Caco-2 (cell line): ENCODE results near the gene RASGRF2. TPM values are rescaled to one million over a fixed set of nuclear protein-coding genes. Genes with fewer than 3 reads are reported as not detected.
"Not testable (repeated sequence)": the region's sequence is repeated elsewhere in the genome, so short reads cannot be mapped to it uniquely, and the experiment has no call there.

Experiments
- BruUV-seq: library from RNA; stranded (reverse); fragments of 400-500 nt; replicated peaks from 2 replicates; lab custom pipeline; 2021; lab: Mats Ljungman, UMichigan
- CTCF ChIA-PET: fragments of 300-600 bp; sonication (Branson Sonifier 250); formaldehyde crosslinking; loops from one replicate; lab custom pipeline; 2022; ENCODE audit warnings: antibody characterized with exemption; lab: Charles Lee
- POLR2A ChIA-PET: fragments of 300-600 bp; sonication (Branson Sonifier 250); formaldehyde crosslinking; loops from one replicate; lab custom pipeline; 2022; ENCODE audit warnings: antibody characterized with exemption; lab: Charles Lee
- DNase-seq, 2 experiments: peaks; one replicate each; pipeline versions ENCODE4 v3.0.0 to v3.0.0-alpha.2; 2020 to 2022
- H3K27me3 ChIP-seq: replicated peaks from 2 replicates; pipeline ENCODE4 v1.6.0; 2011; ENCODE audit warnings: low read length; ENCODE audit not compliant: control insufficient read depth, insufficient read depth
- H3K36me3 ChIP-seq: 2 replicates; pipeline ENCODE4 v1.5.1; 2011; ENCODE audit warnings: low read length; ENCODE audit not compliant: control insufficient read depth, insufficient read depth
- H3K4me1 ChIP-seq: fragments of 250-450 bp; sonication (Bioruptor Pico); 2 replicates; pipeline ENCODE4 v1.5.1; 2020; ENCODE audit warnings: mild to moderate bottlenecking
- H3K4me3 ChIP-seq: 2 replicates; pipeline ENCODE4 v1.5.1; 2011; ENCODE audit warnings: low read depth, mild to moderate bottlenecking, control low read depth, low read length
- H3K9me3 ChIP-seq: fragments of 250-450 bp; sonication (Bioruptor Pico); 2 replicates; pipeline ENCODE4 v1.5.1; 2020; ENCODE audit warnings: mild to moderate bottlenecking, moderate library complexity
- H3K27ac Mint-ChIP-seq: one replicate; pipeline ENCODE4 v1.8.0; 2022; ENCODE audit warnings: mixed read lengths; ENCODE audit not compliant: unreplicated experiment
- H3K27me3 Mint-ChIP-seq: one replicate; pipeline ENCODE4 v1.8.0; 2022; ENCODE audit warnings: mixed read lengths; ENCODE audit not compliant: insufficient read depth, unreplicated experiment
- H3K36me3 Mint-ChIP-seq: one replicate; pipeline ENCODE4 v1.8.0; 2022; ENCODE audit warnings: mild to moderate bottlenecking, mixed read lengths; ENCODE audit not compliant: insufficient read depth, unreplicated experiment
- H3K4me1 Mint-ChIP-seq: one replicate; pipeline ENCODE4 v1.8.0; 2022; ENCODE audit warnings: low read depth, mixed read lengths; ENCODE audit not compliant: unreplicated experiment
- H3K4me3 Mint-ChIP-seq: one replicate; pipeline ENCODE4 v1.8.0; 2022; ENCODE audit warnings: mild to moderate bottlenecking, moderate library complexity, mixed read lengths; ENCODE audit not compliant: unreplicated experiment
- H3K9me3 Mint-ChIP-seq: one replicate; pipeline ENCODE4 v1.8.0; 2022; ENCODE audit warnings: mixed read lengths; ENCODE audit not compliant: unreplicated experiment
- CTCF ChIP-seq, 2 experiments: fragments of 200-600 bp in 1 of 2; IDR thresholded peaks; 1 replicate in 1 of 2; 2 replicates in 1 of 2; pipeline versions ENCODE4 v1.5.1 to v1.8.0; 2011 to 2022; ENCODE audit warnings: antibody characterized with exemption in 1 of 2, control low read depth in 1 of 2, inconsistent platforms in 1 of 2, low read depth in 1 of 2, low read length in 1 of 2, mild to moderate bottlenecking in 1 of 2, moderate library complexity in 1 of 2; ENCODE audit not compliant: insufficient read depth in 1 of 2, severe bottlenecking in 1 of 2, unreplicated experiment in 1 of 2
- intact Hi-C: fragments of 100-400 bp; cut with micrococcal nuclease; formaldehyde crosslinking; loops from one replicate; pipeline ENCODE4 v1.10.0; 2022; ENCODE audit not compliant: unreplicated experiment
- total RNA-seq: library from RNA; stranded (reverse); gene quantifications from 2 replicates; pipeline ENCODE4 v1.2.3, GENCODE V29; 2022

Gene RASGRF2
- total RNA-seq, 1 experiment from 2014 or later, result 23.1 TPM

DNA sequence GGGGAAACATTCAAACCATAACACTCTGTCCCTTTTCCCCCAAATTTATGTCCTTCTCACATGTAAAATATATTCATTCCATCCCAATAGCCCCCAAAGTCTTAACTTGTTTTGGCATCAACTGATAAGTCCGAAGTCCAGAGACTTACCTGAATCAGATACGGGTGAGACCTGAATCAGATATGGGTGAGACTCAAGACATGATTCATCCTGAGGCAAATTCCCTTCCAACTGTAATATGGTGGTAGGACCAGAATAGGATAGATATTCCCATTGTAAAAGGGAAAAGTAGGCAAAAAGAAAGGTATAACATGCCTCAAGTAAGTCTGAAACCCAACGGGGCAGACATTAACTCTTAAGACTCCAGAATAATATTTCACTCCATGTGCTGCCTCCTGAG is 157.4 kb downstream of the RASGRF2 start:
- intact Hi-C loops, result no loop called here
- H3K27ac Mint-ChIP-seq, result no peak overlapping the region
- no peak for DNase-seq
- BruUV-seq, result no TSS peak
- H3K4me1 ChIP-seq, result no peaks in the 10 kb centered on the region
- no peaks in the 10 kb centered on the region for H3K36me3 Mint-ChIP-seq
- H3K9me3 ChIP-seq, result no peaks in the 10 kb centered on the region
- H3K27me3 Mint-ChIP-seq, result no peaks in the 10 kb centered on the region
- ChIA-PET CTCF (no interaction called here), POLR2A (no interaction called here)
- H3K27me3 ChIP-seq, result no peaks in the 10 kb centered on the region
- H3K4me1 Mint-ChIP-seq, result no peaks in the 10 kb centered on the region
- no peaks in the 10 kb centered on the region for H3K9me3 Mint-ChIP-seq
- TF ChIP-seq CTCF (IDR thresholded peaks at IDR 0.05; ENCODE audit: insufficient read depth in 1 of 2, low read depth in 1 of 2, low read length in 1 of 2, severe bottlenecking in 1 of 2, unreplicated experiment in 1 of 2), result no peak
- no peaks in the 10 kb centered on the region for H3K36me3 ChIP-seq
- no peak overlapping the region for H3K4me3 Mint-ChIP-seq
- no peak overlapping the region for H3K4me3 ChIP-seq

DNA sequence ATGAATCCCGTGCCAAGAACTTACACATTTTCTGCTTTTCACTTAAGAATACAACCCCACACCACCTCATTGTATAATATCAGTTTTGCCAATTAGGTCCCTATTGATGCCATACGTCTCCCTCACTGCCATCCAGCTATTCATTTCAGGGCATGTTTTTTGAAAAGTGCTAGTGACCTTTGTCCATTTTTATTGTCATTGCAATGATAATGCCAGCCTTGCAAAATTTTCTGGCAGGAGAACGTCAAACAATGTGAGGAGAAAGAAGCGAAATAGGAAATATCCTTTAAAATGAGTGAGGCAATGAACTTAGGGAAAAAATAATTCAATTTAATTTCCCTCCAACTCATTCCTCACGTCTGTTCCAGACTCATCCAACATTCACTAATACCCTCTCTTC is 161.1 kb downstream of the RASGRF2 start:
- H3K4me1 Mint-ChIP-seq, result no peaks in the 10 kb centered on the region
- no peaks in the 10 kb centered on the region for H3K36me3 Mint-ChIP-seq
- ChIA-PET CTCF (no interaction called here), POLR2A (no interaction called here)
- no peak for TF ChIP-seq CTCF (IDR thresholded peaks at IDR 0.05; ENCODE audit: insufficient read depth in 1 of 2, low read depth in 1 of 2, low read length in 1 of 2, severe bottlenecking in 1 of 2, unreplicated experiment in 1 of 2)
- no TSS peak for BruUV-seq
- Histone ChIP-seq H3K27me3 (no peaks in the 10 kb centered on the region), H3K4me1 (no peaks in the 10 kb centered on the region), H3K4me3 (no peak overlapping the region), H3K36me3 (no peaks in the 10 kb centered on the region), H3K9me3 (no peaks in the 10 kb centered on the region)
- no peaks in the 10 kb centered on the region for H3K27me3 Mint-ChIP-seq
- intact Hi-C loops, result no loop called here
- DNase-seq, result no peak
- H3K27ac Mint-ChIP-seq, result no peak overlapping the region
- no peak overlapping the region for H3K4me3 Mint-ChIP-seq
- no peaks in the 10 kb centered on the region for H3K9me3 Mint-ChIP-seq

DNA sequence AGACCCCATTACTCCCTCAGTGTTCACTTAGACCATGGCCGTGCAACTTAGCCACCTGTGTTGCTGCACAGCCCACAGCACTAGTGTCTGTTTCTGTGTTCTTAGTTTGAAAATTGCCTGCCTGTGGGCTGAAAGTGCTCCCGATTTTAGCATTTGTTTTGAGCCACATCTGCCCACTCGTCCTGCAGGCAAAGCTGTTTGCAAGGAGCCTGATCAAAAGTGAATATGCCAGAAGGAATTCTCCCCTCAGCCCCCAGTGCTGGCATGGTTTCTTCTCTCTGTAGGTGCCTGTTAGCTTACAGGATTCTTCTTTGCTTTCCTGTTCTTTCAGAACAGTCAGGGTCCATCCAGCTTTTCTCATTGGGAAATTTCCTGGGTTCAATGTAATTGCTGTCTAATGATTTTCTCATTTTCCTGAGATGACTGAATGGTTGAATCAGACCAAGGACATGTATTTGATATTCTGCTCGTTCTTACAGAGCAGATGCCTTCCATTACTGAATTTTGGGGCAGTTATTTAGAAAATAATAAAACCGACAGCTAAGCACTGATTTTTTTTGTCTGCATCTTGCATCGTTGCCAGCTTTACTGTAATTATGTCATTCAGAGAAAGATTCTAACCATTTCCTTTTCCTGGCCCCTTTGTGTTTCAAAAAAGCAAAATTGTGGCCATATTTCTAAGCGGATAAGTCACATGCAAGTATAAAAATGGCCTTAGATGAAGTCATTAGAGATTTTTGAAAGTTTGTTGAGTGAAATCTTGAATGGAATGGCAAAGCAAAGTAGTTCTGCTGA is 161.9 kb downstream of the RASGRF2 start:
- DNase-seq, result no peak
- ChIA-PET CTCF (no interaction called here), POLR2A (no interaction called here)
- Mint-ChIP-seq H3K9me3 (no peaks in the 10 kb centered on the region), H3K27ac (no peak overlapping the region), H3K27me3 (no peaks in the 10 kb centered on the region), H3K4me3 (no peak overlapping the region), H3K36me3 (peaks cover 5% of the 10 kb centered on the region), H3K4me1 (no peaks in the 10 kb centered on the region)
- H3K4me1 ChIP-seq, result no peaks in the 10 kb centered on the region
- H3K27me3 ChIP-seq, result no peaks in the 10 kb centered on the region
- no peak overlapping the region for H3K4me3 ChIP-seq
- BruUV-seq, result no TSS peak
- H3K36me3 ChIP-seq, result no peaks in the 10 kb centered on the region
- no peak for TF ChIP-seq CTCF (IDR thresholded peaks at IDR 0.05; ENCODE audit: insufficient read depth in 1 of 2, low read depth in 1 of 2, low read length in 1 of 2, severe bottlenecking in 1 of 2, unreplicated experiment in 1 of 2)
- H3K9me3 ChIP-seq, result no peaks in the 10 kb centered on the region
- intact Hi-C loops, result no loop called here

- H3K4me3 Mint-ChIP-seq, intact Hi-C loops, H3K27me3 Mint-ChIP-seq, DNase-seq, H3K36me3 ChIP-seq, H3K4me1 Mint-ChIP-seq, CTCF ChIA-PET, H3K4me3 ChIP-seq, POLR2A ChIA-PET, BruUV-seq, H3K27me3 ChIP-seq, H3K36me3 Mint-ChIP-seq, H3K4me1 ChIP-seq, H3K27ac Mint-ChIP-seq, H3K9me3 Mint-ChIP-seq, H3K9me3 ChIP-seq: not testable (repeated sequence)
Observed at GRCh38 chr5:81124689-81125088, 164.5 kb downstream of the RASGRF2 start.
